Parathyroid adenoma (tissue), 2 donors: ENCODE results near the gene ZEB2.

Experiments
- H2AFZ ChIP-seq: fragments of 300-600 bp; sonication (generic); one replicate; pipeline ENCODE4 v1.7.0; 2017; ENCODE audit warnings: antibody characterized with exemption, mild to moderate bottlenecking
- H3K27ac ChIP-seq: fragments of 300-600 bp; sonication (generic); one replicate; pipeline ENCODE4 v1.7.0; 2017
- H3K27me3 ChIP-seq: fragments of 300-600 bp; sonication (generic); one replicate; pipeline ENCODE4 v1.7.0; 2017; ENCODE audit warnings: low read length; ENCODE audit not compliant: control insufficient read depth, insufficient read depth
- H3K36me3 ChIP-seq: fragments of 300-600 bp; sonication (generic); one replicate; pipeline ENCODE4 v1.7.0; 2017; ENCODE audit warnings: low read length; ENCODE audit not compliant: control insufficient read depth, insufficient read depth
- H3K4me1 ChIP-seq: fragments of 300-600 bp; sonication (generic); one replicate; pipeline ENCODE4 v1.7.0; 2017; ENCODE audit warnings: control low read depth
- H3K4me2 ChIP-seq: fragments of 300-600 bp; sonication (generic); one replicate; pipeline ENCODE4 v1.7.0; 2017; ENCODE audit warnings: low read length
- H3K4me3 ChIP-seq: fragments of 300-600 bp; sonication (generic); one replicate; pipeline ENCODE4 v1.7.0; 2017; ENCODE audit warnings: low read depth, low read length
- H3K79me2 ChIP-seq: fragments of 300-600 bp; sonication (generic); one replicate; pipeline ENCODE4 v1.7.0; 2017; ENCODE audit warnings: control low read depth
- H3K9ac ChIP-seq: fragments of 300-600 bp; sonication (generic); one replicate; pipeline ENCODE4 v1.7.0; 2017; ENCODE audit warnings: mild to moderate bottlenecking
- H3K9me3 ChIP-seq: fragments of 300-600 bp; sonication (generic); one replicate; pipeline ENCODE4 v1.7.0; 2017; ENCODE audit warnings: low read length; ENCODE audit not compliant: control insufficient read depth
- TF ChIP-seq, protein P1 (sequence below): fragments of 300-600 bp; sonication (generic); IDR thresholded peaks from one replicate; pipeline ENCODE4 v1.7.0; 2017; ENCODE audit warnings: antibody characterized with exemption, mild to moderate bottlenecking
- donor health status: primary hyperparathyroidism.

Gene ZEB2

DNA sequence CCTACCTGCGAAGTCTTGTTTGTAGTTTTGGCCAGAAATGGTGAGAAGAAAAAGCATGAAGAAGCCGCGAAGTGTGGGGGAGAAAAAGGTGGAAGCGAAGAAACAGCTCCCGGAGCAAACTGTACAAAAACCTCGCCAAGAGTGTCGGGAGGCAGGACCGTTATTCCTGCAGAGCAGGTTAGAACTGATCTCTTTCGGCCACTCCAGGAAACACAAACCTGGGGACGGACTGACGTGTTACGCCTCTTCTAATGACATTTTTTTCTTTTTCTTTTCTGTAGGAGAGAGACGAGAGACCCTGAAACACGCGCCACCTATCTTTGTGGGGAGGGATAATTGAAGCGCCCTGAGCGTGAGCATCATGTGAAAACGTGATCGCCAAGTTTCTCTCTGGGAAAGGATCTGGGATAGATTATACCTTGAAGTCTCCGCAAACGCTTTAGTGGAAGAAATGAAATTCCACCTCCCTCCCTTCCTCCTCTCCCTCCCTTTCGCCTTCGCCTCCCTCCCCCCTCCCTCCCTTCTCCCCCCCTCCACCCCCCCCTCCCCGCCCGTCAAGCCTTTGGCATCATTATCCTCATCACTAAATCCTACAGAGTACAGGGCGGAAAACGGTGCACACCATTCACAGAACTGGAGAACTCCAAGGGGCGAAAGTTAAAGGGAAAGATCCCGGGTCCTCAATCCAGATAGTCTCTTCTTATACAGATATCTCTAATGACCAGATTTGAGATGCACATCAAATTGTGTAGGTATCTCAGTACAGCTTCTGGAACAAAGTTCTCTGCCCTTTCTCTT lies at the start of gene ZEB2:
Gene ZEB2 (minus strand): TSS at position 186 of the 798 bp plus-strand sequence. CDS start 2,769 bp downstream, outside the sequence.
- no peak within 1 kb of the TSS for H3K4me2 ChIP-seq
- no peaks in the 10 kb centered on the region for H3K4me1 ChIP-seq
- no peaks in the 10 kb centered on the region for H3K36me3 ChIP-seq
- H2AFZ ChIP-seq: no peak within 1 kb of the TSS
- no peak within 1 kb of the TSS for H3K9ac ChIP-seq
- H3K9me3 ChIP-seq: no peaks in the 10 kb centered on the region
- H3K27me3 ChIP-seq: peaks cover 11% of the 10 kb centered on the region
- peak within 1 kb of the TSS; percentile 71 for H3K27ac ChIP-seq
- H3K79me2 ChIP-seq: no peaks in the 10 kb centered on the region
- H3K4me3 ChIP-seq: peak within 1 kb of the TSS; percentile 38
- TF ChIP-seq, protein P1, sequence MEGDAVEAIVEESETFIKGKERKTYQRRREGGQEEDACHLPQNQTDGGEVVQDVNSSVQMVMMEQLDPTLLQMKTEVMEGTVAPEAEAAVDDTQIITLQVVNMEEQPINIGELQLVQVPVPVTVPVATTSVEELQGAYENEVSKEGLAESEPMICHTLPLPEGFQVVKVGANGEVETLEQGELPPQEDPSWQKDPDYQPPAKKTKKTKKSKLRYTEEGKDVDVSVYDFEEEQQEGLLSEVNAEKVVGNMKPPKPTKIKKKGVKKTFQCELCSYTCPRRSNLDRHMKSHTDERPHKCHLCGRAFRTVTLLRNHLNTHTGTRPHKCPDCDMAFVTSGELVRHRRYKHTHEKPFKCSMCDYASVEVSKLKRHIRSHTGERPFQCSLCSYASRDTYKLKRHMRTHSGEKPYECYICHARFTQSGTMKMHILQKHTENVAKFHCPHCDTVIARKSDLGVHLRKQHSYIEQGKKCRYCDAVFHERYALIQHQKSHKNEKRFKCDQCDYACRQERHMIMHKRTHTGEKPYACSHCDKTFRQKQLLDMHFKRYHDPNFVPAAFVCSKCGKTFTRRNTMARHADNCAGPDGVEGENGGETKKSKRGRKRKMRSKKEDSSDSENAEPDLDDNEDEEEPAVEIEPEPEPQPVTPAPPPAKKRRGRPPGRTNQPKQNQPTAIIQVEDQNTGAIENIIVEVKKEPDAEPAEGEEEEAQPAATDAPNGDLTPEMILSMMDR: peak; percentile 22

DNA sequence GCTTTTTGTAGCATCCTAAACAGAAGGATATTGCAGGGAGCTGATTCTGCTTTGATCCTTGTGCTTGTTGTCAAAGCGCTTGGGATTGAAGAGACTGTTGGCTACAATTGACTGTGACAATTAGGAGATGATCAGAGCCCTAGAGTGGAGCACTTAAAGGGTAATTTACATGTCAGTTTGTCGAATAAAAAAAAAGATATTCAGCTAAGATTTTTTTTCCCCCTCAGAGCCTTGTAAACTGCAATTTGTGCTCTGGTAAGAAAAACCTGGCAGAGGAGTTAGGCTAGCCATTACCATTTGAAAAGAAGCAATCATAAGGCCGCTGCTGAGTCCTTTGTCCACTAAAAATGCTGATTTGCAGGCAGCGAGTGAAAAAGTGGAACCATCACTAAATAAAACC lies 47.8 kb upstream of the ZEB2 start:
- H3K9me3 ChIP-seq: no peaks in the 10 kb centered on the region
- H2AFZ ChIP-seq: no peak overlapping the region
- no peaks in the 10 kb centered on the region for H3K27me3 ChIP-seq
- H3K9ac ChIP-seq: no peak overlapping the region
- no peak overlapping the region for H3K4me3 ChIP-seq
- no peaks in the 10 kb centered on the region for H3K4me1 ChIP-seq
- H3K36me3 ChIP-seq: no peaks in the 10 kb centered on the region
- no peak overlapping the region for H3K4me2 ChIP-seq
- no peak overlapping the region for H3K27ac ChIP-seq
- TF ChIP-seq, protein P1: no peak
- H3K79me2 ChIP-seq: no peaks in the 10 kb centered on the region

DNA sequence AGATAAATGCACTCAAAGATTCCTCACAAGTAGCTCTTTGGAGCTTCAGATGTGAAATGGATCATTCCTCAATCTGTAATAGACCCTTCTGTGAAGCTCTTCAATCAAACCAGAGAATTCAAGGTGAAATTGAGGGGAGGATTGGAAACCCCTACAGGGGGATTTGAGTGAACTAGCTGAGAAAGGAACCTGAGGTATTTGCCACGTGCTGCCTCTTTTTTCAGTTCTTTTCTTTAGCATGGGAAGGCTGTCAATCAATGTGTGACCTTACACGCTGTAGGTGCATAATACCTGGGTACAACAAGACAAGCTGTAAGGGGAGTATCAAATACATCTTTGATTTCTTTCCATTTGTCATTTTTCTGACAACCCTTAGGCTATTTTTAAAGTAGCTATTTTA lies 46.5 kb upstream of the ZEB2 start:
- TF ChIP-seq, protein P1: no peak
- H3K4me1 ChIP-seq: no peaks in the 10 kb centered on the region
- H3K4me2 ChIP-seq: no peak overlapping the region
- H3K36me3 ChIP-seq: no peaks in the 10 kb centered on the region
- H3K79me2 ChIP-seq: no peaks in the 10 kb centered on the region
- no peak overlapping the region for H3K4me3 ChIP-seq
- H3K27ac ChIP-seq: no peak overlapping the region
- no peak overlapping the region for H3K9ac ChIP-seq
- no peaks in the 10 kb centered on the region for H3K9me3 ChIP-seq
- H3K27me3 ChIP-seq: no peaks in the 10 kb centered on the region
- no peak overlapping the region for H2AFZ ChIP-seq

DNA sequence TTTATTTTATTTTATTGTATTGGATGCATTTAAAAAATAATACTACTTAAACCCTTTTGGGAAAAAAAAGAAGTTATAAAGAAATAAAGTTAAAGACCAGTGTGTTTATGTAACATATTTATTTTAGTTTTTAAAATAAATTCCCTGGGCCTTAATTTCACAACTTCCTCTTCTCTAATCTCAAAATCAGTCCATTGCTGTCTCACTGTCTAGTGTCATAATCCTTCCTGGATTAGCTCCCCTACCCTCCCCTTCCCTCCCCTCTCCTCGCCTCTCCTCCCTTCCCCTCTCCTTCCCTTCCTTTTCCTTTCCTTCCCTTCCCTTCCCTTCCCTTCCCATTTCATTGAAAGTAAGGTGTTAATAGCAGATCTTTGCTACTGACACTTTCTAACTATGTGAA lies 40.3 kb upstream of the ZEB2 start:
- Histone ChIP-seq H3K36me3 (no peaks in the 10 kb centered on the region), H2AFZ (no peak overlapping the region), H3K27me3 (no peaks in the 10 kb centered on the region), H3K4me2 (no peak overlapping the region), H3K79me2 (no peaks in the 10 kb centered on the region), H3K4me1 (no peaks in the 10 kb centered on the region), H3K9ac (no peak overlapping the region), H3K9me3 (no peaks in the 10 kb centered on the region), H3K27ac (no peak overlapping the region), H3K4me3 (no peak overlapping the region)
- TF ChIP-seq, protein P1: no peak

DNA sequence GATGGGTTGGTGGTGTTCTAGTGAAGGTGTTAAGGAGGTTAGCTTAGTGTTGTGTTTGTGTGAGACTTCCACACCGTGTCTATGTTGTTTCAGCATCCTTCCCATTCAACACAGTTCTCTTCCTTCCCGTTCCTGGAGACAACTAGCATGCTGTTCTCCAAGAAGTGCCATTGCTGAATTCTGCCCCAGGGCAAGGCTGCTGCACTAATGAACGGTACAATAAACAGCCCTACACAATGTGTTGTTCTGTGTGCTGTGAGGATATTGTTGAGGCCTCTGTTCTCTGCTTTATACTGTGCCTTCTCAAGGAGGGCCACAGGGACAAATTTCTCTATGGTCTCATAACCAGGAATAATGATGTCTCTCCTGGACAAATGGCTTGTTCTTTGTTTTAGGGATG lies 39.8 kb upstream of the ZEB2 start:
- Histone ChIP-seq H3K27ac (no peak overlapping the region), H3K27me3 (no peaks in the 10 kb centered on the region), H2AFZ (no peak overlapping the region), H3K4me2 (no peak overlapping the region), H3K79me2 (no peaks in the 10 kb centered on the region), H3K4me3 (no peak overlapping the region), H3K9me3 (no peaks in the 10 kb centered on the region), H3K4me1 (no peaks in the 10 kb centered on the region), H3K9ac (no peak overlapping the region), H3K36me3 (no peaks in the 10 kb centered on the region)
- TF ChIP-seq, protein P1: no peak
